Keratinocyte (primary cell): ENCODE data around the gene ATPAF1.

Experiments used
- EZH2 ChIP-seq: IDR thresholded peaks from one replicate; pipeline ENCODE4 v1.6.1; 2012; ENCODE audit warnings: inconsistent platforms, mild to moderate bottlenecking, low read length, moderate library complexity
- TF ChIP-seq, protein P1 (sequence below), 3 experiments: IDR thresholded peaks in 1 of 3; conservative IDR thresholded peaks in 1 of 3; optimal IDR thresholded peaks in 1 of 3; 2 replicates in 2 of 3; 3 replicates in 1 of 3; pipeline versions ENCODE3 to v1.5.1; 2011; ENCODE audit warnings: low read length in 3 of 3, mild to moderate bottlenecking in 3 of 3, moderate library complexity in 2 of 3, control low read depth in 1 of 3, inconsistent platforms in 1 of 3; ENCODE audit not compliant: insufficient read depth in 2 of 3; ENCODE audit errors: extremely low read depth in 1 of 3

DNA sequence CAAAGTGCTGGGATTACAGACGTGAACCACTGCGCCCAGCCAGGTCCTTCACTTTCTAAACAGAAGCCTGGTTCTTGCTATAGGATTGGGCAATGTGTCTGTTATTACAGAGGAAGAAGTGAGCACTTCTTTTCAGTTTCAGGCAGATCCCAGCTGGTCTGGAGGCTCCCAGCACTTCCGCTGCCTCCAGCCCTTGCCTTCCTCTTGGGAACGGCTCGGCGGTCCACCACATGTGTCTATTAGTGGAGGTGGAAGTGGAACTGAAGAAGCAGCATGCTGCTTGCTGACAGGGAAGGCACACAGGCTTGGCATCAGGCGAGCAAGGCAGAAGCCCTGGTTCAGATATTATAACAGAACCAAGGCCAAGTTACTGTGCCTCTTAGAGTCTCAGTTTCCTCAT, 81.1 kb downstream of the ATPAF1 start:
- TF ChIP-seq, protein P1, sequence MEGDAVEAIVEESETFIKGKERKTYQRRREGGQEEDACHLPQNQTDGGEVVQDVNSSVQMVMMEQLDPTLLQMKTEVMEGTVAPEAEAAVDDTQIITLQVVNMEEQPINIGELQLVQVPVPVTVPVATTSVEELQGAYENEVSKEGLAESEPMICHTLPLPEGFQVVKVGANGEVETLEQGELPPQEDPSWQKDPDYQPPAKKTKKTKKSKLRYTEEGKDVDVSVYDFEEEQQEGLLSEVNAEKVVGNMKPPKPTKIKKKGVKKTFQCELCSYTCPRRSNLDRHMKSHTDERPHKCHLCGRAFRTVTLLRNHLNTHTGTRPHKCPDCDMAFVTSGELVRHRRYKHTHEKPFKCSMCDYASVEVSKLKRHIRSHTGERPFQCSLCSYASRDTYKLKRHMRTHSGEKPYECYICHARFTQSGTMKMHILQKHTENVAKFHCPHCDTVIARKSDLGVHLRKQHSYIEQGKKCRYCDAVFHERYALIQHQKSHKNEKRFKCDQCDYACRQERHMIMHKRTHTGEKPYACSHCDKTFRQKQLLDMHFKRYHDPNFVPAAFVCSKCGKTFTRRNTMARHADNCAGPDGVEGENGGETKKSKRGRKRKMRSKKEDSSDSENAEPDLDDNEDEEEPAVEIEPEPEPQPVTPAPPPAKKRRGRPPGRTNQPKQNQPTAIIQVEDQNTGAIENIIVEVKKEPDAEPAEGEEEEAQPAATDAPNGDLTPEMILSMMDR (optimal IDR thresholded peaks at IDR 0.05 in 1 of 3, IDR thresholded peaks at IDR 0.05 in 1 of 3, conservative IDR thresholded peaks at IDR 0.05 in 1 of 3; ENCODE audit: extremely low read depth in 1 of 3, insufficient read depth in 2 of 3, low read length in 3 of 3): no peak
- no peak for TF ChIP-seq EZH2
